CD4-positive, alpha-beta T cell (primary cell): ENCODE results near the gene ATXN1. TPM values are rescaled to one million over a fixed set of nuclear protein-coding genes. Genes with fewer than 3 reads are reported as not detected.

Source experiments
- ATAC-seq: fragments of 200-7000 bp; cut with Tn5 transposase; one replicate; pipeline ENCODE4 v1.10.0; 2022; ENCODE audit warnings: mild to moderate bottlenecking; ENCODE audit not compliant: poor library complexity
- CTCF ChIA-PET: fragments of 350-600 bp; sonication (Branson Sonifier 250); formaldehyde crosslinking; loops from one replicate; lab custom pipeline; 2021; ENCODE audit warnings: antibody characterized with exemption, inconsistent platforms; lab: Charles Lee
- POLR2A ChIA-PET: fragments of 350-600 bp; sonication (Branson Sonifier 250); formaldehyde crosslinking; loops from one replicate; lab custom pipeline; 2021; ENCODE audit warnings: antibody characterized with exemption, inconsistent platforms; lab: Charles Lee
- DNase-seq, 14 experiments: peaks; one replicate each; pipeline ENCODE4 v3.0.0-alpha.2; 2013 to 2020; ENCODE audit warnings: mixed read lengths in 2 of 14
- H3K27ac ChIP-seq, 2 donors: one replicate each; pipeline versions ENCODE4 v1.5.1 to v1.7.0; 2013; ENCODE audit warnings: low read length in 2 of 2, low read depth in 1 of 2, mild to moderate bottlenecking in 1 of 2
- H3K27me3 ChIP-seq, 2 experiments: 1 replicate in 1 of 2; 2 replicates in 1 of 2; pipeline versions ENCODE4 v1.6.1 to v1.7.0; 2013; ENCODE audit warnings: low read length in 2 of 2, control low read depth in 1 of 2, mild to moderate bottlenecking in 1 of 2, moderate library complexity in 1 of 2; ENCODE audit not compliant: insufficient read depth in 2 of 2, control insufficient read depth in 1 of 2
- H3K36me3 ChIP-seq: one replicate; pipeline ENCODE4 v1.6.1; 2013; ENCODE audit warnings: low read length, control low read depth; ENCODE audit not compliant: insufficient read depth
- H3K4me1 ChIP-seq: one replicate; pipeline ENCODE4 v1.6.1; 2013; ENCODE audit warnings: low read length, control low read depth; ENCODE audit not compliant: insufficient read depth
- H3K4me3 ChIP-seq: one replicate; pipeline ENCODE4 v1.5.1; 2013; ENCODE audit warnings: mild to moderate bottlenecking, low read length, moderate library complexity
- H3K9me3 ChIP-seq, 2 experiments: 1 replicate in 1 of 2; 2 replicates in 1 of 2; pipeline versions ENCODE4 v1.6.1 to v1.7.0; 2013; ENCODE audit warnings: low read length in 2 of 2, mild to moderate bottlenecking in 2 of 2, control low read depth in 1 of 2, moderate library complexity in 1 of 2; ENCODE audit not compliant: control insufficient read depth in 1 of 2, insufficient read depth in 1 of 2
- H3K27ac Mint-ChIP-seq: one replicate; pipeline ENCODE4 v1.8.0; 2020; ENCODE audit warnings: mixed read lengths
- H3K27me3 Mint-ChIP-seq: one replicate; pipeline ENCODE4 v1.8.0; 2021; ENCODE audit warnings: mixed read lengths
- H3K36me3 Mint-ChIP-seq: one replicate; pipeline ENCODE4 v1.8.0; 2021; ENCODE audit warnings: low read depth, mixed read lengths
- H3K4me1 Mint-ChIP-seq: one replicate; pipeline ENCODE4 v1.8.0; 2021; ENCODE audit warnings: low read depth, mixed read lengths
- H3K4me3 Mint-ChIP-seq: one replicate; pipeline ENCODE4 v1.8.0; 2020; ENCODE audit warnings: mild to moderate bottlenecking, mixed read lengths
- H3K9me3 Mint-ChIP-seq: one replicate; pipeline ENCODE4 v1.8.0; 2020; ENCODE audit warnings: mixed read lengths
- CTCF ChIP-seq: fragments of 200-600 bp; IDR thresholded peaks from one replicate; pipeline ENCODE4 v1.8.0; 2022; ENCODE audit warnings: antibody characterized with exemption, mild to moderate bottlenecking
- intact Hi-C, 2 experiments: fragments of 100-400 bp; cut with DNase I in 1 of 2; cut with micrococcal nuclease in 1 of 2; formaldehyde crosslinking; loops; one replicate each; pipeline versions ENCODE4 v1.15.1 to v1.9.0; 2023 to 2025; cut with DNase I, micrococcal nuclease
- total RNA-seq, 174 experiments: library from RNA in 2 of 174; stranded (reverse) in 2 of 174; gene quantifications; one replicate each; pipeline ENCODE4 v1.2.3 and lab custom pipeline; 2021 to 2026

Gene ATXN1
- total RNA-seq, 2 experiments from 2014 or later: 74.2 to 76.7 TPM

GRCh38 chr6:16487996-16488674 is 273.1 kb downstream of the ATXN1 start:
- TF ChIP-seq CTCF: no peak

GRCh38 chr6:16486661-16487060 is 274.6 kb downstream of the ATXN1 start:
- ATAC-seq (no peak), DNase-seq (peak in 7 of 14 experiments; percentile 18 to 70 (median 47))
- peaks cover 85% of the 10 kb centered on the region for H3K4me1 Mint-ChIP-seq
- Histone ChIP-seq H3K27me3 (no peaks in the 10 kb centered on the region), H3K4me1 (peaks cover 44% of the 10 kb centered on the region), H3K9me3 (no peaks in the 10 kb centered on the region), H3K4me3 (peak overlapping the region; percentile 15), H3K27ac (peak overlapping the region in 1 of 2 donors; percentile 38), H3K36me3 (peaks cover 10% of the 10 kb centered on the region)
- CTCF ChIA-PET: interaction anchor here (0.6 kb wide), 1 partner anchor 1988 kb away, joined by 4 read pairs; no protein-coding TSS in a partner anchor
- peaks cover 2% of the 10 kb centered on the region for H3K9me3 Mint-ChIP-seq
- POLR2A ChIA-PET: interaction anchor here (0.7 kb wide), 1 partner anchor 28 kb away, joined by 3 read pairs; no protein-coding TSS in a partner anchor
- no peak for TF ChIP-seq CTCF
- intact Hi-C loops: no loop called here
- peaks cover 15% of the 10 kb centered on the region for H3K36me3 Mint-ChIP-seq
- peak overlapping the region; percentile 88 for H3K27ac Mint-ChIP-seq
- H3K4me3 Mint-ChIP-seq: peak overlapping the region; percentile 34
- H3K27me3 Mint-ChIP-seq: no peaks in the 10 kb centered on the region

More at GRCh38 chr6:16487996-16488674, 273.1 kb downstream of the ATXN1 start:
- H3K36me3 ChIP-seq: peaks cover 10% of the 10 kb centered on the region
- no peak overlapping the region for H3K27ac ChIP-seq
- peaks cover 30% of the 10 kb centered on the region for H3K4me1 ChIP-seq
- intact Hi-C loops: no loop called here
- peak in 3 of 14 experiments; percentile 47 to 65 (median 48) for DNase-seq
- H3K9me3 Mint-ChIP-seq: no peaks in the 10 kb centered on the region
- H3K27me3 ChIP-seq: no peaks in the 10 kb centered on the region
- peak; percentile 33 for ATAC-seq
- H3K9me3 ChIP-seq: no peaks in the 10 kb centered on the region
- H3K4me1 Mint-ChIP-seq: peaks cover 79% of the 10 kb centered on the region
- POLR2A ChIA-PET: interaction anchor here (1.8 kb wide), 1 partner anchor 273 kb away, joined by 4 read pairs; the partner anchor contains the start of gene ATXN1
- H3K27ac Mint-ChIP-seq: peak overlapping the region; percentile 88
- CTCF ChIA-PET: interaction anchor here (1.1 to 1.4 kb wide), 3 partner anchors 17 to 47 kb away, joined by 3 to 4 read pairs (median 4); no protein-coding TSS in a partner anchor
- H3K27me3 Mint-ChIP-seq: no peaks in the 10 kb centered on the region
- peaks cover 8% of the 10 kb centered on the region for H3K36me3 Mint-ChIP-seq
- no peak overlapping the region for H3K4me3 ChIP-seq
- H3K4me3 Mint-ChIP-seq: peak overlapping the region; percentile 13

GRCh38 chr6:16483315-16483875 is 277.9 kb downstream of the ATXN1 start:
- no peaks in the 10 kb centered on the region for H3K27me3 Mint-ChIP-seq
- TF ChIP-seq CTCF: no peak
- peaks cover 2% of the 10 kb centered on the region for H3K9me3 Mint-ChIP-seq
- Histone ChIP-seq H3K9me3 (no peaks in the 10 kb centered on the region), H3K36me3 (peaks cover 15% of the 10 kb centered on the region), H3K27me3 (no peaks in the 10 kb centered on the region), H3K27ac (peak overlapping the region; percentile 35 to 75), H3K4me1 (peaks cover 55% of the 10 kb centered on the region), H3K4me3 (no peak overlapping the region)
- peaks cover 28% of the 10 kb centered on the region for H3K36me3 Mint-ChIP-seq
- H3K4me1 Mint-ChIP-seq: peaks cover 80% of the 10 kb centered on the region
- H3K4me3 Mint-ChIP-seq: peak overlapping the region; percentile 64
- CTCF ChIA-PET: interaction anchor here (0.7 to 2.2 kb wide), 5 partner anchors 11 to 279 kb away, joined by 3 to 11 read pairs (median 3); no protein-coding TSS in a partner anchor
- DNase-seq (peak in 4 of 14 experiments; percentile 26 to 85 (median 77)), ATAC-seq (peak; percentile 39)
- intact Hi-C loops: loop anchor here in 1 of 2 experiments (1.0 to 5.0 kb wide), 4 partner anchors 9 to 279 kb away; partner anchors contain the start of gene ATXN1
- H3K27ac Mint-ChIP-seq: peak overlapping the region; percentile 88
- POLR2A ChIA-PET: interaction anchor here (0.6 to 1.4 kb wide), 4 partner anchors 9 to 532 kb away, joined by 3 read pairs; no protein-coding TSS in a partner anchor
